ENCODE measurements around the gene ZNHIT3. TPM values are rescaled to one million over a fixed set of nuclear protein-coding genes. Genes with fewer than 3 reads are reported as not detected.

ZNHIT3 gene
- total and polyA plus RNA-seq, 2 of the 13 experiments (the other 11 are each of a cell fraction or from before 2014, with no cell fraction given) = 66.6 to 77.4 TPM

GRCh38 chr17:36482611-36483504, 3.6 kb upstream of the ZNHIT3 start (continued):
- TF ChIP-seq MIXL1 (CRISPR knock-in tag; IDR thresholded peaks at IDR 0.05) (peak; percentile 49; the same call in 1 of the 2 replicates), THAP11 (CRISPR knock-in tag; IDR thresholded peaks at IDR 0.05) (peak; percentile 70), SRY (CRISPR knock-in tag; IDR thresholded peaks at IDR 0.05) (peak; percentile 93), MZF1 (CRISPR knock-in tag; IDR thresholded peaks at IDR 0.05; ENCODE audit: borderline replicate concordance) (no peak), NFYC (CRISPR knock-in tag; IDR thresholded peaks at IDR 0.05) (peak; percentile 66), ZNF101 (CRISPR knock-in tag; IDR thresholded peaks at IDR 0.05; ENCODE audit: borderline replicate concordance, low read depth) (no peak; the same call in 1 of the 2 replicates), SP1 (IDR thresholded peaks at IDR 0.05) (no peak), SP1 (CRISPR knock-in tag; IDR thresholded peaks at IDR 0.05) (peak; percentile 45; the same call in 1 of the 2 replicates), ZNF720 (CRISPR knock-in tag; IDR thresholded peaks at IDR 0.05) (no peak), ZNF747 (CRISPR knock-in tag; IDR thresholded peaks at IDR 0.05; ENCODE audit: borderline replicate concordance) (peak; percentile 66; the same call in 1 of the 2 replicates), CENPT (CRISPR knock-in tag; IDR thresholded peaks at IDR 0.05; ENCODE audit: low read depth) (peak; percentile 68; the same call in 1 of the 2 replicates), YEATS4 (CRISPR knock-in tag; IDR thresholded peaks at IDR 0.05; ENCODE audit: borderline replicate concordance) (peak; percentile 77), ESRRA (CRISPR knock-in tag; IDR thresholded peaks at IDR 0.05; ENCODE audit: low read depth) (no peak), ZBTB38 (CRISPR knock-in tag; IDR thresholded peaks at IDR 0.05) (peak; percentile 87), SUZ12 (IDR thresholded peaks at IDR 0.05; ENCODE audit: low read depth, low read length) (no peak), ZNF550 (CRISPR knock-in tag; IDR thresholded peaks at IDR 0.05; ENCODE audit: borderline replicate concordance) (no peak), ZBTB1 (CRISPR knock-in tag; IDR thresholded peaks at IDR 0.05; ENCODE audit: borderline replicate concordance) (0 out of 2 replicates have a peak, but pooled peaks have one; percentile 45), ZNF788 (CRISPR knock-in tag; IDR thresholded peaks at IDR 0.05; ENCODE audit: borderline replicate concordance) (peak; percentile 77; the same call in 1 of the 2 replicates), GPBP1L1 (CRISPR knock-in tag; IDR thresholded peaks at IDR 0.05) (no peak), GMEB2 (CRISPR knock-in tag; IDR thresholded peaks at IDR 0.05; ENCODE audit: low read depth) (no peak), ZNF577 (CRISPR knock-in tag; IDR thresholded peaks at IDR 0.05; ENCODE audit: borderline replicate concordance, low read depth) (peak; percentile 67; the same call in 1 of the 2 replicates), NBN (conservative IDR thresholded peaks at IDR 0.05) (no peak), ZNF530 (CRISPR knock-in tag; IDR thresholded peaks at IDR 0.05; ENCODE audit: low read depth) (no peak), CBX2 (IDR thresholded peaks at IDR 0.05; ENCODE audit: low read depth, low read length) (no peak), CBX2 (CRISPR knock-in tag; IDR thresholded peaks at IDR 0.05; ENCODE audit: low read depth) (peak; percentile 96; the same call in 1 of the 2 replicates), REL (CRISPR knock-in tag; conservative IDR thresholded peaks at IDR 0.05) (peak; percentile 95; the same call in 1 of the 2 replicates)
- TF ChIP-seq, protein P1, sequence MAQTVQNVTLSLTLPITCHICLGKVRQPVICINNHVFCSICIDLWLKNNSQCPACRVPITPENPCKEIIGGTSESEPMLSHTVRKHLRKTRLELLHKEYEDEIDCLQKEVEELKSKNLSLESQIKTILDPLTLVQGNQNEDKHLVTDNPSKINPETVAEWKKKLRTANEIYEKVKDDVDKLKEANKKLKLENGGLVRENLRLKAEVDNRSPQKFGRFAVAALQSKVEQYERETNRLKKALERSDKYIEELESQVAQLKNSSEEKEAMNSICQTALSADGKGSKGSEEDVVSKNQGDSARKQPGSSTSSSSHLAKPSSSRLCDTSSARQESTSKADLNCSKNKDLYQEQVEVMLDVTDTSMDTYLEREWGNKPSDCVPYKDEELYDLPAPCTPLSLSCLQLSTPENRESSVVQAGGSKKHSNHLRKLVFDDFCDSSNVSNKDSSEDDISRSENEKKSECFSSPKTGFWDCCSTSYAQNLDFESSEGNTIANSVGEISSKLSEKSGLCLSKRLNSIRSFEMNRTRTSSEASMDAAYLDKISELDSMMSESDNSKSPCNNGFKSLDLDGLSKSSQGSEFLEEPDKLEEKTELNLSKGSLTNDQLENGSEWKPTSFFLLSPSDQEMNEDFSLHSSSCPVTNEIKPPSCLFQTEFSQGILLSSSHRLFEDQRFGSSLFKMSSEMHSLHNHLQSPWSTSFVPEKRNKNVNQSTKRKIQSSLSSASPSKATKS (CRISPR knock-in tag; IDR thresholded peaks at IDR 0.05) = no peak
